ENCODE results near the gene SPINDOC.

- TF ChIP-seq, protein P1, sequence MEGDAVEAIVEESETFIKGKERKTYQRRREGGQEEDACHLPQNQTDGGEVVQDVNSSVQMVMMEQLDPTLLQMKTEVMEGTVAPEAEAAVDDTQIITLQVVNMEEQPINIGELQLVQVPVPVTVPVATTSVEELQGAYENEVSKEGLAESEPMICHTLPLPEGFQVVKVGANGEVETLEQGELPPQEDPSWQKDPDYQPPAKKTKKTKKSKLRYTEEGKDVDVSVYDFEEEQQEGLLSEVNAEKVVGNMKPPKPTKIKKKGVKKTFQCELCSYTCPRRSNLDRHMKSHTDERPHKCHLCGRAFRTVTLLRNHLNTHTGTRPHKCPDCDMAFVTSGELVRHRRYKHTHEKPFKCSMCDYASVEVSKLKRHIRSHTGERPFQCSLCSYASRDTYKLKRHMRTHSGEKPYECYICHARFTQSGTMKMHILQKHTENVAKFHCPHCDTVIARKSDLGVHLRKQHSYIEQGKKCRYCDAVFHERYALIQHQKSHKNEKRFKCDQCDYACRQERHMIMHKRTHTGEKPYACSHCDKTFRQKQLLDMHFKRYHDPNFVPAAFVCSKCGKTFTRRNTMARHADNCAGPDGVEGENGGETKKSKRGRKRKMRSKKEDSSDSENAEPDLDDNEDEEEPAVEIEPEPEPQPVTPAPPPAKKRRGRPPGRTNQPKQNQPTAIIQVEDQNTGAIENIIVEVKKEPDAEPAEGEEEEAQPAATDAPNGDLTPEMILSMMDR (IDR thresholded peaks at IDR 0.05; ENCODE audit: low read length) = no peak
- no peak for TF ChIP-seq EZH2 (IDR thresholded peaks at IDR 0.05; ENCODE audit: borderline replicate concordance, low read length)
Measured at GRCh38 chr11:63854696-63855095, 41.4 kb downstream of the SPINDOC start.
